Fibroblast of lung (primary cell): ENCODE data around the gene LANCL3. TPM values are rescaled to one million over a fixed set of nuclear protein-coding genes. Genes with fewer than 3 reads are reported as not detected.
"Not testable (repeated sequence)": the region's sequence is repeated elsewhere in the genome, so short reads cannot be mapped to it uniquely, and the experiment has no call there.

Source experiments
- DNase-seq, 2 donors: peaks; one replicate each; pipeline versions ENCODE4 v3.0.0 to v3.0.0-alpha.2; 2010; ENCODE audit warnings: low read depth in 2 of 2
- H2AFZ ChIP-seq: 2 replicates; pipeline ENCODE4 v1.5.1; 2012; ENCODE audit warnings: low read length, control low read depth, inconsistent platforms
- H3K27ac ChIP-seq: 2 replicates; pipeline ENCODE4 v1.5.1; 2011; ENCODE audit warnings: low read length, control low read depth; ENCODE audit not compliant: insufficient read depth
- H3K27me3 ChIP-seq: 2 replicates; pipeline ENCODE4 v1.5.1; 2011; ENCODE audit warnings: mild to moderate bottlenecking, low read length; ENCODE audit not compliant: control insufficient read depth, insufficient read depth
- H3K36me3 ChIP-seq: 2 replicates; pipeline ENCODE4 v1.5.1; 2011; ENCODE audit warnings: low read length; ENCODE audit not compliant: control insufficient read depth, insufficient read depth
- H3K4me1 ChIP-seq: 2 replicates; pipeline ENCODE4 v1.5.1; 2011; ENCODE audit warnings: low read length; ENCODE audit not compliant: control insufficient read depth, insufficient read depth; ENCODE audit errors: extremely low read depth
- H3K4me2 ChIP-seq: 2 replicates; pipeline ENCODE4 v1.5.1; 2011; ENCODE audit warnings: low read length, control low read depth; ENCODE audit not compliant: insufficient read depth; ENCODE audit errors: extremely low read depth
- H3K4me3 ChIP-seq, 4 experiments: fragments of 200-600 bp in 1 of 4; sonication (generic) in 1 of 4; replicated peaks in 1 of 4; 2 replicates each; pipeline ENCODE4 v1.5.1; 2011 to 2016; ENCODE audit warnings: low read length in 4 of 4, low read depth in 3 of 4, mild to moderate bottlenecking in 3 of 4, control low read depth in 2 of 4, inconsistent platforms in 1 of 4, mixed read lengths in 1 of 4; ENCODE audit not compliant: insufficient read depth in 1 of 4; ENCODE audit errors: control extremely low read depth in 1 of 4
- H3K79me2 ChIP-seq: 2 replicates; pipeline ENCODE4 v1.5.1; 2012; ENCODE audit warnings: mild to moderate bottlenecking, low read length, inconsistent platforms; ENCODE audit not compliant: control insufficient read depth, insufficient read depth
- H3K9ac ChIP-seq: 2 replicates; pipeline ENCODE4 v1.5.1; 2011; ENCODE audit warnings: mild to moderate bottlenecking, low read length, control low read depth; ENCODE audit not compliant: insufficient read depth
- H3K9me3 ChIP-seq: 2 replicates; pipeline ENCODE4 v1.5.1; 2012; ENCODE audit warnings: low read depth, low read length; ENCODE audit not compliant: control insufficient read depth, insufficient read depth
- H4K20me1 ChIP-seq: 2 replicates; pipeline ENCODE4 v1.5.1; 2011; ENCODE audit warnings: low read length; ENCODE audit not compliant: control insufficient read depth, insufficient read depth; ENCODE audit errors: extremely low read depth
- EZH2 ChIP-seq: IDR thresholded peaks from 2 replicates; pipeline ENCODE4 v1.5.1; 2012; ENCODE audit warnings: low read length, control low read depth, mild to moderate bottlenecking; ENCODE audit errors: missing control alignments
- polyA plus RNA-seq, 2 donors: library from polyadenylated mRNA; depleted of rRNA in 1 of 2; stranded (reverse) in 1 of 2; unstranded in 1 of 2; fragments of >200 nt; gene quantifications; 2 replicates each; pipeline ENCODE4 v1.2.1, GENCODE V29; 2011 to 2012; ENCODE audit warnings: missing spikeins in 1 of 2
- total RNA-seq: library from RNA; depleted of rRNA; stranded (reverse); fragments of >200 nt; gene quantifications from 2 replicates; pipeline ENCODE4 v1.2.1, GENCODE V29; 2014
- TF ChIP-seq, protein P1 (sequence below), 2 donors: IDR thresholded peaks in 1 of 2; conservative IDR thresholded peaks in 1 of 2; 1 replicate in 1 of 2; 2 replicates in 1 of 2; pipeline ENCODE4 v1.5.1; 2011 to 2012; ENCODE audit warnings: low read length in 2 of 2, control low read depth in 1 of 2, inconsistent platforms in 1 of 2, low read depth in 1 of 2, mild to moderate bottlenecking in 1 of 2

The LANCL3 gene
- total and polyA plus RNA-seq, 2 donors (not counting 1 experiment from before 2014, with no cell fraction given) = under 0.01 to 0.02 TPM

- no peak overlapping the region for H3K27ac ChIP-seq
- no peak overlapping the region for H3K4me3 ChIP-seq
- no peak overlapping the region for H3K9ac ChIP-seq
- no peaks in the 10 kb centered on the region for H3K27me3 ChIP-seq
- no peaks in the 10 kb centered on the region for H3K9me3 ChIP-seq
- H3K36me3 ChIP-seq = no peaks in the 10 kb centered on the region
- H3K4me2 ChIP-seq = no peak overlapping the region
- H3K79me2 ChIP-seq = no peaks in the 10 kb centered on the region
- no peaks in the 10 kb centered on the region for H3K4me1 ChIP-seq
- TF ChIP-seq EZH2 = no peak
- TF ChIP-seq, protein P1, sequence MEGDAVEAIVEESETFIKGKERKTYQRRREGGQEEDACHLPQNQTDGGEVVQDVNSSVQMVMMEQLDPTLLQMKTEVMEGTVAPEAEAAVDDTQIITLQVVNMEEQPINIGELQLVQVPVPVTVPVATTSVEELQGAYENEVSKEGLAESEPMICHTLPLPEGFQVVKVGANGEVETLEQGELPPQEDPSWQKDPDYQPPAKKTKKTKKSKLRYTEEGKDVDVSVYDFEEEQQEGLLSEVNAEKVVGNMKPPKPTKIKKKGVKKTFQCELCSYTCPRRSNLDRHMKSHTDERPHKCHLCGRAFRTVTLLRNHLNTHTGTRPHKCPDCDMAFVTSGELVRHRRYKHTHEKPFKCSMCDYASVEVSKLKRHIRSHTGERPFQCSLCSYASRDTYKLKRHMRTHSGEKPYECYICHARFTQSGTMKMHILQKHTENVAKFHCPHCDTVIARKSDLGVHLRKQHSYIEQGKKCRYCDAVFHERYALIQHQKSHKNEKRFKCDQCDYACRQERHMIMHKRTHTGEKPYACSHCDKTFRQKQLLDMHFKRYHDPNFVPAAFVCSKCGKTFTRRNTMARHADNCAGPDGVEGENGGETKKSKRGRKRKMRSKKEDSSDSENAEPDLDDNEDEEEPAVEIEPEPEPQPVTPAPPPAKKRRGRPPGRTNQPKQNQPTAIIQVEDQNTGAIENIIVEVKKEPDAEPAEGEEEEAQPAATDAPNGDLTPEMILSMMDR (conservative IDR thresholded peaks at IDR 0.05 in 1 of 2, IDR thresholded peaks at IDR 0.05 in 1 of 2; ENCODE audit: low read depth in 1 of 2, low read length in 2 of 2) = no peak
- DNase-seq = no peak
- H4K20me1 ChIP-seq = no peaks in the 10 kb centered on the region
- H2AFZ ChIP-seq = no peak overlapping the region
These were observed 18.0 kb upstream of the LANCL3 start for GRCh38 chrX:37553476-37553875.

DNA sequence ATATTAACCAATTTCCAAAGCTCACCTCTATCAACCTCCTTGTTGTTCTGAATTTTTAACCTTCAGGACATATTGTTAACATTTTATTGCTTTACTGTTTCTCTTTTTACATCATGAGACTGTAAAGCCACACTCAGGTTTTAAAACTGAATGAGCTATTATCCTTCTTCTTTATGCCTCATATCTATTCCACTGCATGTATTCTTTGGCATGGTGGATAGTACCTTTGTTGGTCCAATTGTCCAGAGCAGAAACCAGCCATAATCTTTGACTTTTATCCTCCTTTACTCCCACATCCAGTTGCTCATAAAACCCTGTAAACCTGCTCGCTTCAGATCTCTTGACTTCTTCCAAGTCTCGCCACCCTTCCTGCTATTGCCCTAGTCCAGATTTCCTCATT is 6.2 kb upstream of the LANCL3 start:
- H3K27me3 ChIP-seq = not testable (repeated sequence)

DNA sequence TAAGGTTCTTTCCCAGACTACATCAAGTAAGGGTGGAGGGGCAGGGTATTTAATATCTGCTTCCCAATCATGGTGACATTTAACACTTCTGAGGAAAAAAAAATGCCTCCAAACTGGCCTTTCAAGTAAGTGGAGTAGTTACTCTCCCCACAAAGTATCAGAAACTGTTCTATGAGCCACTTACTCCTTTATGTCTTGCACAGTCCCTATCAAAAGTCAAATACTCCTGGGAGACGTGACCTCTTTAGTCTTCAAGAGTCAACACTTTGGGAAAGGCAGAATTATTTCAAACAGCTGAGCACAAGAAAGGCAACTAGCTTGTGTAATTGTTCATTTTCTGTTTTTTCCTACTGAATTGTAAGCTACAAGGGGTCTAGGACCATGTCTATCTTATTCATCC is 1.1 kb upstream of the LANCL3 start:
- not testable (repeated sequence) for H3K36me3 ChIP-seq, H2AFZ ChIP-seq, H3K4me2 ChIP-seq, DNase-seq, H3K9me3 ChIP-seq, H3K79me2 ChIP-seq, H4K20me1 ChIP-seq, H3K27ac ChIP-seq, H3K27me3 ChIP-seq, H3K9ac ChIP-seq, H3K4me1 ChIP-seq, H3K4me3 ChIP-seq

More for the DNA sequence above, 6.2 kb upstream of the LANCL3 start:
- not testable (repeated sequence) for H3K27ac ChIP-seq, H3K9me3 ChIP-seq, DNase-seq, H3K79me2 ChIP-seq, H4K20me1 ChIP-seq, H3K9ac ChIP-seq, H3K36me3 ChIP-seq, H3K4me3 ChIP-seq, H3K4me1 ChIP-seq, H2AFZ ChIP-seq, H3K4me2 ChIP-seq

- not testable (repeated sequence) for H3K9me3 ChIP-seq, H3K4me2 ChIP-seq, H4K20me1 ChIP-seq, H3K9ac ChIP-seq, H3K36me3 ChIP-seq, H3K4me3 ChIP-seq, H3K79me2 ChIP-seq, DNase-seq, H3K27ac ChIP-seq, H2AFZ ChIP-seq, H3K27me3 ChIP-seq, H3K4me1 ChIP-seq
These were observed 687 bp downstream of the LANCL3 start for GRCh38 chrX:37572108-37572587.

DNA sequence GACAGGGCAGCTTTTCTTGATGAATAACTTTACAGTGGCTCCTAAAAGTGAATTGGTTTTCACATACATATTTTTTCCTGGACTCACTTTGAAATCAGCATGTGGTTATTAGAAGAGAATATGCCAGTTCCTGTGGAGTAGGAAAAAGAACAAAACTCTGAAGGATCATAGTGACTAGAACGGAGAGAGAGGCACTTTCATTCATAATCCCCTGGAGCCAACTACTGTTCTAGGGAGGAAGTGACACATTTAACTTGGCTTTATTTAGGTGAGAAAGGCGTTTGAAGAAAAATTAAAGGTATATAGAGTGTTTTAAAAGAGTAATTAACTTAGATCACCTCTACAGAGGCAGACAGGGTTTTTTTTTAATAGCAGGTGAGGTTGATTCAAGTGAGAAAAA is 1.7 kb downstream of the LANCL3 start:
- H4K20me1 ChIP-seq, H3K27me3 ChIP-seq, H3K27ac ChIP-seq, H3K4me2 ChIP-seq, DNase-seq, H3K79me2 ChIP-seq, H3K4me1 ChIP-seq, H3K36me3 ChIP-seq, H3K9me3 ChIP-seq, H3K4me3 ChIP-seq, H3K9ac ChIP-seq, H2AFZ ChIP-seq: not testable (repeated sequence)
